ENCODE data around the gene AGBL3. TPM values are rescaled to one million over a fixed set of nuclear protein-coding genes. Genes with fewer than 3 reads are reported as not detected.

AGBL3 gene
- total RNA-seq = 2.1 TPM

GRCh38 chr7:134986363-134987251, at the start of gene AGBL3:
Gene AGBL3 (plus strand): TSS chr7:134986508. CDS start chr7:134987934, 1,426 bp downstream.
- Histone ChIP-seq H3K4me3 (ENCODE audit: low read length) (peak within 1 kb of the TSS; percentile 74), H3K27me3 (ENCODE audit: insufficient read depth, low read length) (no peaks in the 10 kb centered on the region), H3K4me1 (ENCODE audit: insufficient read depth, low read length) (peaks cover 5% of the 10 kb centered on the region), H3K9me3 (ENCODE audit: low read depth, low read length) (no peaks in the 10 kb centered on the region)

- Histone ChIP-seq H3K9me3 (ENCODE audit: low read depth, low read length) (no peaks in the 10 kb centered on the region), H3K4me3 (ENCODE audit: low read length) (no peak overlapping the region), H3K4me1 (ENCODE audit: insufficient read depth, low read length) (peaks cover 7% of the 10 kb centered on the region), H3K27me3 (ENCODE audit: insufficient read depth, low read length) (no peaks in the 10 kb centered on the region)
Measured at GRCh38 chr7:134936893-134937510, 49.3 kb upstream of the AGBL3 start.

- Histone ChIP-seq H3K4me3 (ENCODE audit: low read length) (no peak overlapping the region), H3K4me1 (ENCODE audit: insufficient read depth, low read length) (peaks cover 5% of the 10 kb centered on the region), H3K27me3 (ENCODE audit: insufficient read depth, low read length) (no peaks in the 10 kb centered on the region), H3K9me3 (ENCODE audit: low read depth, low read length) (no peaks in the 10 kb centered on the region)
Measured at GRCh38 chr7:134938141-134938540, 48.2 kb upstream of the AGBL3 start.

GRCh38 chr7:134939136-134939535, 47.2 kb upstream of the AGBL3 start:
- H3K27me3 ChIP-seq (ENCODE audit: insufficient read depth, low read length) = no peaks in the 10 kb centered on the region
- H3K4me1 ChIP-seq (ENCODE audit: insufficient read depth, low read length) = no peaks in the 10 kb centered on the region
- no peaks in the 10 kb centered on the region for H3K9me3 ChIP-seq (ENCODE audit: low read depth, low read length)
- H3K4me3 ChIP-seq (ENCODE audit: low read length) = no peak overlapping the region

- no peaks in the 10 kb centered on the region for H3K27me3 ChIP-seq (ENCODE audit: insufficient read depth, low read length)
- H3K4me1 ChIP-seq (ENCODE audit: insufficient read depth, low read length) = no peaks in the 10 kb centered on the region
- no peaks in the 10 kb centered on the region for H3K9me3 ChIP-seq (ENCODE audit: low read depth, low read length)
- no peak overlapping the region for H3K4me3 ChIP-seq (ENCODE audit: low read length)
Measured at GRCh38 chr7:134940729-134941128, 45.6 kb upstream of the AGBL3 start.

- Histone ChIP-seq H3K4me3 (ENCODE audit: low read length) (no peak overlapping the region), H3K27me3 (ENCODE audit: insufficient read depth, low read length) (no peaks in the 10 kb centered on the region), H3K9me3 (ENCODE audit: low read depth, low read length) (no peaks in the 10 kb centered on the region), H3K4me1 (ENCODE audit: insufficient read depth, low read length) (no peaks in the 10 kb centered on the region)
Measured at GRCh38 chr7:134941185-134941900, 45.0 kb upstream of the AGBL3 start.

- no peaks in the 10 kb centered on the region for H3K27me3 ChIP-seq (ENCODE audit: insufficient read depth, low read length)
- no peaks in the 10 kb centered on the region for H3K9me3 ChIP-seq (ENCODE audit: low read depth, low read length)
- H3K4me3 ChIP-seq (ENCODE audit: low read length) = no peak overlapping the region
- no peaks in the 10 kb centered on the region for H3K4me1 ChIP-seq (ENCODE audit: insufficient read depth, low read length)
Measured at GRCh38 chr7:134941952-134942351, 44.4 kb upstream of the AGBL3 start.

- H3K27me3 ChIP-seq (ENCODE audit: insufficient read depth, low read length) = no peaks in the 10 kb centered on the region
- no peaks in the 10 kb centered on the region for H3K4me1 ChIP-seq (ENCODE audit: insufficient read depth, low read length)
- H3K9me3 ChIP-seq (ENCODE audit: low read depth, low read length) = no peaks in the 10 kb centered on the region
- no peak overlapping the region for H3K4me3 ChIP-seq (ENCODE audit: low read length)
Measured at GRCh38 chr7:134942690-134943466, 43.4 kb upstream of the AGBL3 start.

GRCh38 chr7:134943785-134944400, 42.4 kb upstream of the AGBL3 start:
- Histone ChIP-seq H3K4me3 (ENCODE audit: low read length) (no peak overlapping the region), H3K27me3 (ENCODE audit: insufficient read depth, low read length) (no peaks in the 10 kb centered on the region), H3K9me3 (ENCODE audit: low read depth, low read length) (no peaks in the 10 kb centered on the region), H3K4me1 (ENCODE audit: insufficient read depth, low read length) (no peaks in the 10 kb centered on the region)

GRCh38 chr7:134945691-134946090, 40.6 kb upstream of the AGBL3 start:
- no peaks in the 10 kb centered on the region for H3K4me1 ChIP-seq (ENCODE audit: insufficient read depth, low read length)
- H3K4me3 ChIP-seq (ENCODE audit: low read length) = no peak overlapping the region
- no peaks in the 10 kb centered on the region for H3K27me3 ChIP-seq (ENCODE audit: insufficient read depth, low read length)
- H3K9me3 ChIP-seq (ENCODE audit: low read depth, low read length) = no peaks in the 10 kb centered on the region

GRCh38 chr7:134946260-134946659, 40.0 kb upstream of the AGBL3 start:
- Histone ChIP-seq H3K9me3 (ENCODE audit: low read depth, low read length) (no peaks in the 10 kb centered on the region), H3K4me1 (ENCODE audit: insufficient read depth, low read length) (no peaks in the 10 kb centered on the region), H3K4me3 (ENCODE audit: low read length) (no peak overlapping the region), H3K27me3 (ENCODE audit: insufficient read depth, low read length) (no peaks in the 10 kb centered on the region)

GRCh38 chr7:134947329-134947728, 39.0 kb upstream of the AGBL3 start:
- no peaks in the 10 kb centered on the region for H3K9me3 ChIP-seq (ENCODE audit: low read depth, low read length)
- H3K4me3 ChIP-seq (ENCODE audit: low read length) = no peak overlapping the region
- no peaks in the 10 kb centered on the region for H3K4me1 ChIP-seq (ENCODE audit: insufficient read depth, low read length)
- no peaks in the 10 kb centered on the region for H3K27me3 ChIP-seq (ENCODE audit: insufficient read depth, low read length)

- no peaks in the 10 kb centered on the region for H3K27me3 ChIP-seq (ENCODE audit: insufficient read depth, low read length)
- H3K4me3 ChIP-seq (ENCODE audit: low read length) = no peak overlapping the region
- no peaks in the 10 kb centered on the region for H3K4me1 ChIP-seq (ENCODE audit: insufficient read depth, low read length)
- H3K9me3 ChIP-seq (ENCODE audit: low read depth, low read length) = no peaks in the 10 kb centered on the region
Measured at GRCh38 chr7:134947831-134948230, 38.5 kb upstream of the AGBL3 start.

- Histone ChIP-seq H3K4me3 (ENCODE audit: low read length) (no peak overlapping the region), H3K9me3 (ENCODE audit: low read depth, low read length) (no peaks in the 10 kb centered on the region), H3K4me1 (ENCODE audit: insufficient read depth, low read length) (no peaks in the 10 kb centered on the region), H3K27me3 (ENCODE audit: insufficient read depth, low read length) (no peaks in the 10 kb centered on the region)
Measured at GRCh38 chr7:134948246-134948645, 38.1 kb upstream of the AGBL3 start.

All from mononuclear cell (primary cell).